Neural cell (in vitro differentiated cells): ENCODE results near the gene LACTBL1. TPM values are rescaled to one million over a fixed set of nuclear protein-coding genes. Genes with fewer than 3 reads are reported as not detected.

Source experiments
- H2AFZ ChIP-seq: fragments of 200-600, 300-800 bp; sonication (generic), shearing (Covaris generic); 2 replicates; pipeline ENCODE4 v1.6.0; 2014; ENCODE audit warnings: low read depth, mild to moderate bottlenecking, antibody characterized with exemption, low read length, moderate library complexity
- H3F3A ChIP-seq: fragments of 200-600 bp; shearing (Covaris generic); 2 replicates; pipeline ENCODE4 v1.6.1; 2016; ENCODE audit warnings: mild to moderate bottlenecking, moderate library complexity, mixed read lengths, antibody characterized with exemption, low read length; ENCODE audit not compliant: insufficient read depth, poor library complexity, severe bottlenecking
- H3K27ac ChIP-seq: fragments of 200-600, 300-800 bp; sonication (generic), shearing (Covaris generic); 2 replicates; pipeline ENCODE4 v1.5.1; 2014; ENCODE audit warnings: mild to moderate bottlenecking, low read length, moderate library complexity
- H3K27me3 ChIP-seq: fragments of 300-800, 200-600 bp; sonication (generic), shearing (Covaris generic); 2 replicates; pipeline ENCODE4 v1.6.0; 2014; ENCODE audit warnings: mild to moderate bottlenecking, low read depth, low read length, moderate library complexity; ENCODE audit not compliant: insufficient read depth
- H3K36me3 ChIP-seq: fragments of 300-800, 200-600 bp; sonication (generic), shearing (Covaris generic); 2 replicates; pipeline ENCODE4 v1.5.1; 2014; ENCODE audit warnings: mild to moderate bottlenecking, antibody characterized with exemption, low read length, moderate library complexity; ENCODE audit not compliant: insufficient read depth
- H3K4me2 ChIP-seq: fragments of 300-800, 200-600 bp; sonication (generic), shearing (Covaris generic); 2 replicates; pipeline ENCODE4 v1.6.0; 2014; ENCODE audit warnings: mild to moderate bottlenecking, low read length
- H3K4me3 ChIP-seq: fragments of 300-800, 200-600 bp; sonication (generic), shearing (Covaris generic); 2 replicates; pipeline ENCODE4 v1.5.1; 2014; ENCODE audit warnings: mild to moderate bottlenecking, low read length, moderate library complexity
- H3K79me2 ChIP-seq: fragments of 200-600 bp; shearing (Covaris generic); replicated peaks from 2 replicates; pipeline ENCODE4 v1.6.0; 2014; ENCODE audit warnings: mild to moderate bottlenecking, low read length, moderate library complexity; ENCODE audit not compliant: insufficient read depth
- H3K9ac ChIP-seq: fragments of 300-800, 200-600 bp; sonication (generic), shearing (Covaris generic); 2 replicates; pipeline ENCODE4 v1.6.1; 2016; ENCODE audit warnings: mild to moderate bottlenecking, low read length, mixed read lengths
- H3K9me2 ChIP-seq: fragments of 200-600 bp; shearing (Covaris generic); 2 replicates; pipeline ENCODE4 v1.6.1; 2016; ENCODE audit warnings: mild to moderate bottlenecking, low read length, mixed read lengths; ENCODE audit not compliant: insufficient read depth
- H3K9me3 ChIP-seq: fragments of 200-600, 300-800 bp; sonication (generic), shearing (Covaris generic); 2 replicates; pipeline ENCODE4 v1.6.1; 2016; ENCODE audit warnings: mild to moderate bottlenecking, mixed run types, low read length, moderate library complexity, mixed read lengths
- H4K20me1 ChIP-seq: fragments of 200-600 bp; shearing (Covaris generic); 2 replicates; pipeline ENCODE4 v1.6.1; 2016; ENCODE audit warnings: mild to moderate bottlenecking, mixed run types; ENCODE audit not compliant: insufficient read depth
- CTCF ChIP-seq: fragments of 450-650 bp; IDR thresholded peaks from 2 replicates; pipeline ENCODE4 v1.5.1; 2014; ENCODE audit warnings: antibody characterized with exemption, mild to moderate bottlenecking, moderate library complexity; ENCODE audit not compliant: poor library complexity, severe bottlenecking
- EP300 ChIP-seq: fragments of 450-650 bp; conservative IDR thresholded peaks from 2 replicates; pipeline ENCODE4 v1.6.1; 2014; ENCODE audit warnings: antibody characterized with exemption, mild to moderate bottlenecking, moderate library complexity; ENCODE audit not compliant: poor library complexity, severe bottlenecking
- MXI1 ChIP-seq: fragments of 450-650 bp; conservative IDR thresholded peaks from 2 replicates; pipeline ENCODE4 v1.6.1; 2014; ENCODE audit warnings: antibody characterized with exemption, mild to moderate bottlenecking; ENCODE audit not compliant: poor library complexity, severe bottlenecking
- POLR2AphosphoS5 ChIP-seq: IDR thresholded peaks from 2 replicates; pipeline ENCODE4 v1.6.1; 2012
- RAD21 ChIP-seq: fragments of 450-650 bp; conservative IDR thresholded peaks from 2 replicates; pipeline ENCODE4 v1.6.1; 2014; ENCODE audit warnings: antibody characterized with exemption, mild to moderate bottlenecking, moderate library complexity
- TAF1 ChIP-seq: IDR thresholded peaks from 2 replicates; pipeline ENCODE4 v1.6.1; 2012; ENCODE audit warnings: low read depth
- polyA plus RNA-seq: library from polyadenylated mRNA; depleted of rRNA; stranded (reverse); fragments of >200 nt; gene quantifications from 2 replicates; pipeline ENCODE4 v1.2.3, GENCODE V29; 2014
- TF ChIP-seq, protein P1 (sequence below): IDR thresholded peaks from 2 replicates; pipeline ENCODE4 v1.6.1; 2012; ENCODE audit warnings: borderline replicate concordance

Gene LACTBL1
- polyA plus RNA-seq, 1 donor from 2014 or later = not detected

DNA sequence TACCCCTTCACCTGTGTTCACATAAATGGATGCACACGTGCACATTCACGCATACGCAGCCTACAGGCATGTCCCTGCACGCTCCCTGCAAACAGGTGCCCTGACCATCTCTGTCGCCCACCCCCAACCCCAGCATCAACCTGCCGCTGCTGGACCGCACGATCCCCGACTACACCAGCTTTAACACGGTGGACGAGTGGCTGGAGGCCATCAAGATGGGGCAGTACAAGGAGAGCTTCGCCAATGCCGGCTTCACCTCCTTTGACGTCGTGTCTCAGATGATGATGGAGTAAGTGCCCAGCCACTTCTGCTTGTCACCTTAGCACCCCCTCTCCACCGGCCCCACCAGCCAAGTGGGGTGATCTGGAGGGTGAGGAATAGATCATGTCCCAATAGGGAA, 60.4 kb downstream of the LACTBL1 start:
- peaks cover 32% of the 10 kb centered on the region for H3K36me3 ChIP-seq
- H3K4me3 ChIP-seq = no peak overlapping the region
- H3K9me3 ChIP-seq = no peaks in the 10 kb centered on the region
- no peaks in the 10 kb centered on the region for H3K9me2 ChIP-seq
- H3K79me2 ChIP-seq = no peaks in the 10 kb centered on the region
- H3F3A ChIP-seq = no peaks in the 10 kb centered on the region
- no peak overlapping the region for H3K4me2 ChIP-seq
- H3K27ac ChIP-seq = no peak overlapping the region
- no peak overlapping the region for H2AFZ ChIP-seq
- no peak for TF ChIP-seq EP300
- no peak for TF ChIP-seq CTCF
- TF ChIP-seq TAF1 = no peak
- TF ChIP-seq MXI1 = no peak
- TF ChIP-seq RAD21 = no peak
- TF ChIP-seq, protein P1, sequence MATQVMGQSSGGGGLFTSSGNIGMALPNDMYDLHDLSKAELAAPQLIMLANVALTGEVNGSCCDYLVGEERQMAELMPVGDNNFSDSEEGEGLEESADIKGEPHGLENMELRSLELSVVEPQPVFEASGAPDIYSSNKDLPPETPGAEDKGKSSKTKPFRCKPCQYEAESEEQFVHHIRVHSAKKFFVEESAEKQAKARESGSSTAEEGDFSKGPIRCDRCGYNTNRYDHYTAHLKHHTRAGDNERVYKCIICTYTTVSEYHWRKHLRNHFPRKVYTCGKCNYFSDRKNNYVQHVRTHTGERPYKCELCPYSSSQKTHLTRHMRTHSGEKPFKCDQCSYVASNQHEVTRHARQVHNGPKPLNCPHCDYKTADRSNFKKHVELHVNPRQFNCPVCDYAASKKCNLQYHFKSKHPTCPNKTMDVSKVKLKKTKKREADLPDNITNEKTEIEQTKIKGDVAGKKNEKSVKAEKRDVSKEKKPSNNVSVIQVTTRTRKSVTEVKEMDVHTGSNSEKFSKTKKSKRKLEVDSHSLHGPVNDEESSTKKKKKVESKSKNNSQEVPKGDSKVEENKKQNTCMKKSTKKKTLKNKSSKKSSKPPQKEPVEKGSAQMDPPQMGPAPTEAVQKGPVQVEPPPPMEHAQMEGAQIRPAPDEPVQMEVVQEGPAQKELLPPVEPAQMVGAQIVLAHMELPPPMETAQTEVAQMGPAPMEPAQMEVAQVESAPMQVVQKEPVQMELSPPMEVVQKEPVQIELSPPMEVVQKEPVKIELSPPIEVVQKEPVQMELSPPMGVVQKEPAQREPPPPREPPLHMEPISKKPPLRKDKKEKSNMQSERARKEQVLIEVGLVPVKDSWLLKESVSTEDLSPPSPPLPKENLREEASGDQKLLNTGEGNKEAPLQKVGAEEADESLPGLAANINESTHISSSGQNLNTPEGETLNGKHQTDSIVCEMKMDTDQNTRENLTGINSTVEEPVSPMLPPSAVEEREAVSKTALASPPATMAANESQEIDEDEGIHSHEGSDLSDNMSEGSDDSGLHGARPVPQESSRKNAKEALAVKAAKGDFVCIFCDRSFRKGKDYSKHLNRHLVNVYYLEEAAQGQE = no peak
- TF ChIP-seq POLR2AphosphoS5 = no peak
- H3K27me3 ChIP-seq = no peaks in the 10 kb centered on the region
- H3K9ac ChIP-seq = no peak overlapping the region
- H4K20me1 ChIP-seq = no peaks in the 10 kb centered on the region

GRCh38 chr1:22910986-22911651, 61.5 kb downstream of the LACTBL1 start:
- Histone ChIP-seq H3F3A (no peaks in the 10 kb centered on the region), H3K27ac (no peak overlapping the region), H2AFZ (no peak overlapping the region), H3K79me2 (no peaks in the 10 kb centered on the region), H3K4me3 (no peak overlapping the region), H3K27me3 (no peaks in the 10 kb centered on the region), H3K4me2 (no peak overlapping the region), H3K9ac (no peak overlapping the region), H4K20me1 (no peaks in the 10 kb centered on the region), H3K9me3 (no peaks in the 10 kb centered on the region), H3K9me2 (no peaks in the 10 kb centered on the region), H3K36me3 (peaks cover 32% of the 10 kb centered on the region)
- TF ChIP-seq RAD21 (no peak), MXI1 (no peak), POLR2AphosphoS5 (no peak), TAF1 (no peak), CTCF (no peak)
- TF ChIP-seq, protein P1 = no peak
